ENCODE data around the gene PEPD. TPM values are rescaled to one million over a fixed set of nuclear protein-coding genes. Genes with fewer than 3 reads are reported as not detected.
A peak's percentile ranks its signal among the peaks of the same experiment; 100 is the strongest.

Gene PEPD
- polyA plus RNA-seq, 5 donors: 39.9 to 57.4 (median 43.1) TPM

- no peak for DNase-seq
Measured at GRCh38 chr19:33441277-33441699, 80.3 kb downstream of the PEPD start.

- no peak for DNase-seq
Measured at GRCh38 chr19:33440682-33441081, 80.9 kb downstream of the PEPD start.

GRCh38 chr19:33440241-33440640 is 81.3 kb downstream of the PEPD start:
- no peak for DNase-seq

- no peak for DNase-seq
Measured at GRCh38 chr19:33438987-33439781, 82.4 kb downstream of the PEPD start.

GRCh38 chr19:33437821-33438671 is 83.5 kb downstream of the PEPD start:
- DNase-seq: no peak

GRCh38 chr19:33437393-33437820 is 84.2 kb downstream of the PEPD start:
- no peak for DNase-seq

- DNase-seq: no peak
Measured at GRCh38 chr19:33436360-33437345, 84.9 kb downstream of the PEPD start.

- no peak for DNase-seq
Measured at GRCh38 chr19:33435706-33436359, 85.8 kb downstream of the PEPD start.

GRCh38 chr19:33434886-33435705 is 86.5 kb downstream of the PEPD start:
- no peak for DNase-seq

- no peak for DNase-seq
Measured at GRCh38 chr19:33434069-33434885, 87.3 kb downstream of the PEPD start.

GRCh38 chr19:33432446-33433170 is 89.0 kb downstream of the PEPD start:
- no peak for DNase-seq

- DNase-seq: no peak
Measured at GRCh38 chr19:33432015-33432414, 89.6 kb downstream of the PEPD start.

- DNase-seq: peak; percentile 34 to 59
Measured at GRCh38 chr19:33430674-33431277, 90.8 kb downstream of the PEPD start.

- no peak for DNase-seq
Measured at GRCh38 chr19:33429891-33430673, 91.5 kb downstream of the PEPD start.

GRCh38 chr19:33428627-33429125 is 92.9 kb downstream of the PEPD start:
- no peak for DNase-seq

- no peak for DNase-seq
Measured at GRCh38 chr19:33427801-33428626, 93.6 kb downstream of the PEPD start.

Measured in right lung (tissue), 5 donors.